K562 (cell line): ENCODE results near the gene NR0B1. TPM values are rescaled to one million over a fixed set of nuclear protein-coding genes. Genes with fewer than 3 reads are reported as not detected.

Experiments
- ARID4B ChIP-seq: sonication (generic); formaldehyde crosslinking; IDR thresholded peaks from 2 replicates; pipeline ENCODE4 v1.8.0; 2022; ENCODE audit warnings: mild to moderate bottlenecking, missing genetic modification reagents
- ATF2 ChIP-seq: sonication (generic); formaldehyde crosslinking; IDR thresholded peaks from 2 replicates; pipeline ENCODE4 v1.8.1; 2022; ENCODE audit warnings: missing genetic modification reagents
- CREB3 ChIP-seq: fragments of 450-650 bp; conservative IDR thresholded peaks from 2 replicates; pipeline ENCODE4 v1.6.1; 2016; ENCODE audit warnings: missing genetic modification characterization, low read depth, mild to moderate bottlenecking, missing compliant biosample characterization, moderate library complexity
- CSDE1 ChIP-seq, 2 experiments: fragments of 450-650 bp; IDR thresholded peaks; 2 replicates each; pipeline ENCODE4 v1.6.1; 2016; ENCODE audit warnings: mild to moderate bottlenecking in 1 of 2
- FOXM1 ChIP-seq, 2 experiments: fragments of 450-650 bp in 1 of 2; sonication (generic) in 1 of 2; formaldehyde crosslinking in 1 of 2; IDR thresholded peaks; 2 replicates each; pipeline versions ENCODE4 v1.6.1 to v1.9.0; 2017 to 2022; ENCODE audit warnings: low read depth in 2 of 2, mild to moderate bottlenecking in 2 of 2, missing genetic modification reagents in 1 of 2, moderate library complexity in 1 of 2
- GTF2F1 ChIP-seq: IDR thresholded peaks from 2 replicates; pipeline ENCODE4 v1.6.1; 2011; ENCODE audit warnings: low read depth, low read length, improper control_type of control experiment
- HCFC1 ChIP-seq: IDR thresholded peaks from 2 replicates; pipeline ENCODE4 v1.6.1; 2012; ENCODE audit warnings: low read depth, low read length, improper control_type of control experiment
- HMG20B ChIP-seq: fragments of 250-450 bp; sonication (Bioruptor Pico); IDR thresholded peaks from 2 replicates; pipeline ENCODE4 v1.5.0; 2021; ENCODE audit warnings: mild to moderate bottlenecking
- KDM5B ChIP-seq: fragments of 200-600 bp; sonication (generic); IDR thresholded peaks from 2 replicates; pipeline ENCODE4 v1.6.1; 2012; ENCODE audit warnings: low read depth, mild to moderate bottlenecking, moderate library complexity, low read length, control low read depth, inconsistent platforms; ENCODE audit not compliant: insufficient replicate concordance
- L3MBTL2 ChIP-seq: fragments of 450-650 bp; IDR thresholded peaks from 2 replicates; pipeline ENCODE4 v1.6.1; 2016; ENCODE audit warnings: mild to moderate bottlenecking, moderate library complexity
- MITF ChIP-seq: IDR thresholded peaks from 2 replicates; pipeline ENCODE4 v1.6.1; 2014; ENCODE audit warnings: antibody characterized with exemption
- PCBP2 ChIP-seq: fragments of 200-400 bp; formaldehyde crosslinking; IDR thresholded peaks from 2 replicates; pipeline ENCODE4 v1.6.1; 2018; ENCODE audit warnings: low read length, low read depth, mild to moderate bottlenecking, moderate library complexity; ENCODE audit not compliant: poor library complexity, severe bottlenecking
- POLR2AphosphoS2 ChIP-seq: IDR thresholded peaks from 2 replicates; pipeline ENCODE4 v1.6.1; 2012; ENCODE audit warnings: low read length, improper control_type of control experiment
- TAF15 ChIP-seq: fragments of 200-400 bp; formaldehyde crosslinking; IDR thresholded peaks from 2 replicates; pipeline ENCODE4 v1.6.1; 2017; ENCODE audit warnings: mild to moderate bottlenecking, low read depth, low read length, moderate library complexity
- TSC22D4 ChIP-seq: fragments of 450-650 bp; IDR thresholded peaks from 2 replicates; pipeline ENCODE4 v1.6.1; 2016; ENCODE audit warnings: missing genetic modification characterization, missing biosample characterization, control low read depth
- ZNF133 ChIP-seq: fragments of 250-450 bp; sonication (Bioruptor Pico); IDR thresholded peaks from 2 replicates; pipeline ENCODE4 v1.4.0; 2020; ENCODE audit warnings: mild to moderate bottlenecking
- ZNF75A ChIP-seq: fragments of 450-650 bp; formaldehyde crosslinking; IDR thresholded peaks from 2 replicates; pipeline ENCODE4 v1.4.0; 2020; ENCODE audit warnings: mild to moderate bottlenecking
- polyA plus RNA-seq, 8 experiments: library from polyadenylated mRNA; depleted of rRNA in 4 of 8; stranded (reverse) in 5 of 8; unstranded in 3 of 8; fragments of >200 nt; fragmentation: Nextera tagmentation in 2 of 8; fragmentation: Illumina TruSeq in 1 of 8; extraction: Ambion mirVana in 2 of 8; extraction: Trizol in 1 of 8; gene quantifications; 2 replicates each; pipeline versions ENCODE4 v1.2.1 to v1.2.3, GENCODE V29; 2011 to 2014; ENCODE audit warnings: inconsistent platforms in 1 of 8, missing spikeins in 1 of 8
- total RNA-seq, 7 experiments: library from RNA; depleted of rRNA in 6 of 7; stranded (reverse); fragments of >200 nt in 6 of 7; fragmentation: Illumina TruSeq in 2 of 7; extraction: Trizol in 2 of 7; gene quantifications; 2 replicates each; pipeline versions ENCODE4 v1.2.1 to v1.2.3, GENCODE V29; 2011 to 2021; ENCODE audit warnings: low replicate concordance in 1 of 7

Gene NR0B1
- total and polyA plus RNA-seq, 9 of the 15 experiments (the other 6 are each of a cell fraction or from before 2014, with no cell fraction given), result not detected

- no peak for TF ChIP-seq MITF
- no peak for TF ChIP-seq ATF2 (CRISPR knock-in tag)
- no peak for TF ChIP-seq L3MBTL2
- no peak for TF ChIP-seq ZNF133
- TF ChIP-seq TSC22D4 (tag), result no peak
- no peak for TF ChIP-seq PCBP2
- TF ChIP-seq HCFC1, result no peak
- TF ChIP-seq CSDE1 (IDR thresholded peaks at IDR 0.05), result no peak
- TF ChIP-seq TAF15, result no peak
- TF ChIP-seq GTF2F1, result no peak
- TF ChIP-seq ZNF75A (CRISPR knock-in tag), result no peak
- no peak for TF ChIP-seq KDM5B
- no peak for TF ChIP-seq ARID4B (CRISPR knock-in tag)
- TF ChIP-seq FOXM1 (IDR thresholded peaks at IDR 0.05; ENCODE audit: low read depth), result no peak
- no peak for TF ChIP-seq FOXM1 (CRISPR knock-in tag; IDR thresholded peaks at IDR 0.05; ENCODE audit: low read depth)
- TF ChIP-seq CREB3 (tag), result no peak; the same call in 1 of the 2 replicates
- TF ChIP-seq POLR2AphosphoS2, result no peak
- no peak for TF ChIP-seq HMG20B (CRISPR knock-in tag)
Observed at GRCh38 chrX:30283456-30284200, 25.6 kb downstream of the NR0B1 start (continued).
